SK-N-SH treated with all-trans-retinoic acid at 6 μM for 48 hours (cell line): ENCODE results near the gene DPP10.

ENCODE experiments used
- ATAC-seq: fragments of 200-7000 bp; cut with Tn5 transposase; 3 replicates; pipeline ENCODE4 v1.9.1; 2020; ENCODE audit warnings: mild to moderate bottlenecking, moderate library complexity
- ARNTL ChIP-seq: fragments of 450-650 bp; formaldehyde crosslinking; IDR thresholded peaks from 2 replicates; pipeline ENCODE4 v1.5.0; 2020; ENCODE audit warnings: low read depth, mild to moderate bottlenecking, moderate library complexity, borderline replicate concordance
- BACH2 ChIP-seq: fragments of 250-450 bp; sonication (Bioruptor Pico); IDR thresholded peaks from 2 replicates; pipeline ENCODE4 v1.9.0; 2021; ENCODE audit warnings: mild to moderate bottlenecking, borderline replicate concordance
- CSDC2 ChIP-seq: fragments of 250-450 bp; sonication (Bioruptor Pico); IDR thresholded peaks from 2 replicates; pipeline ENCODE4 v1.5.0; 2020; ENCODE audit warnings: mild to moderate bottlenecking, moderate library complexity
- ESRRG ChIP-seq: fragments of 250-450 bp; sonication (Bioruptor Pico); IDR thresholded peaks from 2 replicates; pipeline ENCODE4 v1.6.1; 2021; ENCODE audit warnings: mild to moderate bottlenecking
- GLIS3 ChIP-seq: fragments of 250-450 bp; sonication (Bioruptor Pico); IDR thresholded peaks from 2 replicates; pipeline ENCODE4 v1.5.0; 2020; ENCODE audit warnings: mild to moderate bottlenecking, moderate library complexity
- ISL1 ChIP-seq: fragments of 250-450 bp; sonication (Bioruptor Pico); IDR thresholded peaks from 2 replicates; pipeline ENCODE4 v2.1.2; 2022; ENCODE audit warnings: mild to moderate bottlenecking, moderate library complexity
- OSR1 ChIP-seq: fragments of 250-450 bp; sonication (Bioruptor Pico); IDR thresholded peaks from 2 replicates; pipeline ENCODE4 v1.8.0; 2022; ENCODE audit warnings: moderate library complexity, mild to moderate bottlenecking, inconsistent platforms
- RARB ChIP-seq: fragments of 250-450 bp; sonication (Bioruptor Pico); IDR thresholded peaks from 2 replicates; pipeline ENCODE4 v1.8.0; 2021; ENCODE audit warnings: mild to moderate bottlenecking, moderate library complexity
- SNAI2 ChIP-seq: fragments of 250-450 bp; sonication (Bioruptor Pico); IDR thresholded peaks from 2 replicates; pipeline ENCODE4 v1.5.0; 2020; ENCODE audit warnings: mild to moderate bottlenecking, moderate library complexity
- TCF4 ChIP-seq: fragments of 250-450 bp; sonication (Bioruptor Pico); IDR thresholded peaks from 2 replicates; pipeline ENCODE4 v1.8.0; 2021; ENCODE audit warnings: mild to moderate bottlenecking, moderate library complexity, borderline replicate concordance
- TOX ChIP-seq: fragments of 250-450 bp; sonication (Bioruptor Pico); IDR thresholded peaks from 2 replicates; pipeline ENCODE4 v1.8.0; 2021; ENCODE audit warnings: mild to moderate bottlenecking, moderate library complexity, borderline replicate concordance
- ZC3H10 ChIP-seq: fragments of 250-450 bp; sonication (Bioruptor Pico); IDR thresholded peaks from 2 replicates; pipeline ENCODE4 v1.5.1; 2021; ENCODE audit warnings: mild to moderate bottlenecking, moderate library complexity
- ZFP30 ChIP-seq: fragments of 450-650 bp; formaldehyde crosslinking; IDR thresholded peaks from 2 replicates; pipeline ENCODE4 v1.5.0; 2022; ENCODE audit warnings: mild to moderate bottlenecking, moderate library complexity
- ZNF565 ChIP-seq: fragments of 450-650 bp; formaldehyde crosslinking; conservative IDR thresholded peaks from 2 replicates; pipeline ENCODE4 v1.5.0; 2020; ENCODE audit warnings: low read depth, mild to moderate bottlenecking, moderate library complexity
- ZNF70 ChIP-seq: fragments of 450-650 bp; formaldehyde crosslinking; IDR thresholded peaks from 2 replicates; pipeline ENCODE4 v1.5.0; 2020; ENCODE audit warnings: mild to moderate bottlenecking, moderate library complexity
- ZNF8 ChIP-seq: fragments of 450-650 bp; formaldehyde crosslinking; IDR thresholded peaks from 2 replicates; pipeline ENCODE4 v1.5.0; 2020; ENCODE audit warnings: mild to moderate bottlenecking, moderate library complexity
- TF ChIP-seq, protein P1 (sequence below): fragments of 250-450 bp; sonication (Bioruptor Pico); IDR thresholded peaks from 2 replicates; pipeline ENCODE4 v1.5.1; 2020; ENCODE audit warnings: low read depth, mild to moderate bottlenecking, moderate library complexity
- TF ChIP-seq, protein P2 (sequence below): fragments of 250-450 bp; sonication (Bioruptor Pico); IDR thresholded peaks from 2 replicates; pipeline ENCODE4 v1.5.1; 2021; ENCODE audit warnings: mild to moderate bottlenecking, moderate library complexity
- TF ChIP-seq, protein P3 (sequence below): fragments of 250-450 bp; sonication (Bioruptor Pico); IDR thresholded peaks from 2 replicates; pipeline ENCODE4 v1.8.0; 2021; ENCODE audit warnings: low read depth, mild to moderate bottlenecking, moderate library complexity, borderline replicate concordance
- TF ChIP-seq, protein P4 (sequence below): fragments of 250-450 bp; sonication (Bioruptor Pico); IDR thresholded peaks from 2 replicates; pipeline ENCODE4 v1.8.0; 2020; ENCODE audit warnings: mild to moderate bottlenecking, moderate library complexity, borderline replicate concordance

Gene DPP10

DNA sequence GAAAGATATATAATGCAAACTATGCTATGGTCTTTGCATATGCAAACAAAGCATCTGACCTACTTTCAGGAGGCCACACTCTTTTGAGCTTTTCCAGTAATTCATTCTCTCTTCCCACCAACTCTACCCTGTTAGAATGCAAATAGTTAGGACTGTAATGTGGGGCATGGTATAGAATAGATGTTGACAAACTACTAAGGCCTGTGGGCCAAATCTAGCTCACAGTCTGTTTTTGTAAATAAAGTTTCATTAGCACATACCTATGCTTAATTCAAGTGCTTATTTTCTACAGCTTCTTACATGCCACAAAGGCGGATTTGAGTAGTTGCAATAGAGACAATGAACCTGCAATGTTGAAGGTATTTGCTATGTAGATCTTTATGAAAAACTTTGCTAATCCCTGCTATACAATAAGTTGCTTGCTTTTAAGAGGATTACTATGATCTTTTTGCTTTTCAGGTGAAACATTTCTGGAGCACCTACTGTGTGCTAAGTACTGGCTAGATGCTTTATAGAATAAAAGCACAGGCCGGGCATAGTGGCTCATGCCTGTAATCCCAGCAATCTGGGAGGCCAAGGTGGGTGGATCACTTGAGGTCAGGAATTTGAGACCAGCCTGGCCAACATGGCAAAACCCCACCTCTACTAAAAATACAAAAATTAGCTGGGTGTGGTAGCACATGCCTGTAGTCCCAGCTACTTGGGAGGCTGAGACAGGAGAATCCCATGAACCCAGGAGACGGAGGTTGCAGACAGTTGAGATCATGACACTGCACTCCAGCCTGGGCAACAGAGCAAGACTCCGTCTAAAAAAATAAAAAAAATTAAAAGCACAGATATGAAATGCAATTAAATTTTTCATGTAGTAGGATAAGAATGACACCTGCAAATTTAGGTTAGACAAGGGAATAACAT is 267.8 kb downstream of the DPP10 start:
- no peak for TF ChIP-seq ESRRG (CRISPR knock-in tag)
- TF ChIP-seq ISL1 (CRISPR knock-in tag), result no peak
- no peak for TF ChIP-seq ZNF565 (CRISPR knock-in tag)
- TF ChIP-seq, protein P1, sequence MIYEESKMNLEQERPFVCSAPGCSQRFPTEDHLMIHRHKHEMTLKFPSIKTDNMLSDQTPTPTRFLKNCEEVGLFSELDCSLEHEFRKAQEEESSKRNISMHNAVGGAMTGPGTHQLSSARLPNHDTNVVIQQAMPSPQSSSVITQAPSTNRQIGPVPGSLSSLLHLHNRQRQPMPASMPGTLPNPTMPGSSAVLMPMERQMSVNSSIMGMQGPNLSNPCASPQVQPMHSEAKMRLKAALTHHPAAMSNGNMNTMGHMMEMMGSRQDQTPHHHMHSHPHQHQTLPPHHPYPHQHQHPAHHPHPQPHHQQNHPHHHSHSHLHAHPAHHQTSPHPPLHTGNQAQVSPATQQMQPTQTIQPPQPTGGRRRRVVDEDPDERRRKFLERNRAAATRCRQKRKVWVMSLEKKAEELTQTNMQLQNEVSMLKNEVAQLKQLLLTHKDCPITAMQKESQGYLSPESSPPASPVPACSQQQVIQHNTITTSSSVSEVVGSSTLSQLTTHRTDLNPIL (CRISPR knock-in tag), result no peak
- no peak for TF ChIP-seq TOX (CRISPR knock-in tag)
- TF ChIP-seq ARNTL (CRISPR knock-in tag), result no peak
- TF ChIP-seq CSDC2, result no peak
- ATAC-seq, result no peak

DNA sequence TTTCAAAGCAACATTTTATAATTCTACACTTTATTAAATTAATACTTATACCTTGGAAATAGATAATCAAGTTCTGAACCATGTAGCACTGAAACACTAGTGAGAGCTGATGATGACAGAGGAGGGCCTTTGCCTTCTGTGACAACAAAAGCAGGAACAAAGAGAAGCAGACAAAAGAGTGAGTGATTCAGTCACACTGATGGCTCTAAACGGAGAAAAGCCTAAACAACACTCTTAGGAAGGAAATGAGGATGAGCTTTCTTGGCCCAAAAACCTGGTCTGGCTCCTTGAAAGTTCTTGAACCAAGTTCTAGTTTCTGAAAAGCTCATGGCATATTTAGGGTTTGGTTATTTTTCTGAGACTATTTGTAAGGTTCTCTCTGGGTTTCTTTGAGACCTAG is 271.9 kb downstream of the DPP10 start:
- TF ChIP-seq TCF4 (CRISPR knock-in tag), result no peak
- TF ChIP-seq BACH2, result no peak
- TF ChIP-seq, protein P2, sequence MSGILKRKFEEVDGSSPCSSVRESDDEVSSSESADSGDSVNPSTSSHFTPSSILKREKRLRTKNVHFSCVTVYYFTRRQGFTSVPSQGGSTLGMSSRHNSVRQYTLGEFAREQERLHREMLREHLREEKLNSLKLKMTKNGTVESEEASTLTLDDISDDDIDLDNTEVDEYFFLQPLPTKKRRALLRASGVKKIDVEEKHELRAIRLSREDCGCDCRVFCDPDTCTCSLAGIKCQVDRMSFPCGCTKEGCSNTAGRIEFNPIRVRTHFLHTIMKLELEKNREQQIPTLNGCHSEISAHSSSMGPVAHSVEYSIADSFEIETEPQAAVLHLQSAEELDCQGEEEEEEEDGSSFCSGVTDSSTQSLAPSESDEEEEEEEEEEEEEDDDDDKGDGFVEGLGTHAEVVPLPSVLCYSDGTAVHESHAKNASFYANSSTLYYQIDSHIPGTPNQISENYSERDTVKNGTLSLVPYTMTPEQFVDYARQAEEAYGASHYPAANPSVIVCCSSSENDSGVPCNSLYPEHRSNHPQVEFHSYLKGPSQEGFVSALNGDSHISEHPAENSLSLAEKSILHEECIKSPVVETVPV (CRISPR knock-in tag), result no peak
- no peak for TF ChIP-seq RARB (CRISPR knock-in tag)
- no peak for TF ChIP-seq GLIS3 (CRISPR knock-in tag)
- TF ChIP-seq ZFP30 (CRISPR knock-in tag), result no peak
- TF ChIP-seq TOX (CRISPR knock-in tag), result no peak
- TF ChIP-seq ZC3H10 (CRISPR knock-in tag), result no peak
- TF ChIP-seq SNAI2, result no peak
- TF ChIP-seq, protein P1 (CRISPR knock-in tag), result no peak
- TF ChIP-seq CSDC2, result no peak
- no peak for TF ChIP-seq ZNF8
- TF ChIP-seq, protein P3, sequence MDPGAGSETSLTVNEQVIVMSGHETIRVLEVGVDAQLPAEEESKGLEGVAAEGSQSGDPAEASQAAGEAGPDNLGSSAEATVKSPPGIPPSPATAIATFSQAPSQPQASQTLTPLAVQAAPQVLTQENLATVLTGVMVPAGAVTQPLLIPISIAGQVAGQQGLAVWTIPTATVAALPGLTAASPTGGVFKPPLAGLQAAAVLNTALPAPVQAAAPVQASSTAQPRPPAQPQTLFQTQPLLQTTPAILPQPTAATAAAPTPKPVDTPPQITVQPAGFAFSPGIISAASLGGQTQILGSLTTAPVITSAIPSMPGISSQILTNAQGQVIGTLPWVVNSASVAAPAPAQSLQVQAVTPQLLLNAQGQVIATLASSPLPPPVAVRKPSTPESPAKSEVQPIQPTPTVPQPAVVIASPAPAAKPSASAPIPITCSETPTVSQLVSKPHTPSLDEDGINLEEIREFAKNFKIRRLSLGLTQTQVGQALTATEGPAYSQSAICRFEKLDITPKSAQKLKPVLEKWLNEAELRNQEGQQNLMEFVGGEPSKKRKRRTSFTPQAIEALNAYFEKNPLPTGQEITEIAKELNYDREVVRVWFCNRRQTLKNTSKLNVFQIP (CRISPR knock-in tag), result no peak

DNA sequence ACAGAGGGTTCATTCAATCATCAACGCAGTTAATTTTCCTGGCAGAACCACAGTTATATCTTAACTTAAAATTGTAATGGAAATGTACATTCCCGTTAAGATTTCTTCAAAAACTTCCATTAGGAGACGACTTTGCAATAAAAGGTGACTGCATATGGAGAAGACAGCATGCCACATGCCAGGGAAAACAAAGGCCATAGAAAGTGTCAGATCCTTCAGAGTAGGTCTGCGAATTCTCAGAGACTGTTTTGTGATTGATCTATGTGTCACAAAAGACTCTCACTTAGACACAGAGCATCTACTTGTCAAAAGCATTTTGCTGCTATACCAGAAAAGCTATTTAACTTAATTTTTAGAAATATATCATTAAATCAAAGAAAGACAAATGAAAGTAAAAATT is 274.6 kb downstream of the DPP10 start:
- no peak for ATAC-seq
- no peak for TF ChIP-seq OSR1 (CRISPR knock-in tag)
- TF ChIP-seq, protein P3 (CRISPR knock-in tag), result no peak
- no peak for TF ChIP-seq BACH2
- no peak for TF ChIP-seq ISL1 (CRISPR knock-in tag)
- TF ChIP-seq TOX (CRISPR knock-in tag), result no peak
- no peak for TF ChIP-seq CSDC2

More for the DNA sequence above, 271.9 kb downstream of the DPP10 start:
- no peak for ATAC-seq

DNA sequence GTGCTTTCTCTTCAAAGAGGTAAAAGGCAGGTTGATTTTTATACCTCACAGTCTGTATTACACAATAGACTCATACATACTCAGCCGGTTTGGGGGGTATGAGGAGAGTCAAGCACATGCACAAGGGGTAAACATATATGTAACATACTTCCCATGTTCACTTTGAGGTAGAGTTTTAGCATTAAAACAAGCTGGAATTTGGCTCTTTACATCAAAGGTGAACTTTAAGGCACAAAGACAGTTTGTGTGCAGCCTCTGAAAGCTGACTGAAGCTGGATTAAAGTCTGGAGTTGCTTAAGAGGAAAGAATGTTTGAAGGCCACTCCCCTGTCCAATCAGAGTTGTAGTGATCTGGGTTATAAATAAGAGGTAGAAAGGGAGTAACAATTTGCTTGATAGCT is 282.0 kb downstream of the DPP10 start:
- ATAC-seq, result no peak
- TF ChIP-seq, protein P4, sequence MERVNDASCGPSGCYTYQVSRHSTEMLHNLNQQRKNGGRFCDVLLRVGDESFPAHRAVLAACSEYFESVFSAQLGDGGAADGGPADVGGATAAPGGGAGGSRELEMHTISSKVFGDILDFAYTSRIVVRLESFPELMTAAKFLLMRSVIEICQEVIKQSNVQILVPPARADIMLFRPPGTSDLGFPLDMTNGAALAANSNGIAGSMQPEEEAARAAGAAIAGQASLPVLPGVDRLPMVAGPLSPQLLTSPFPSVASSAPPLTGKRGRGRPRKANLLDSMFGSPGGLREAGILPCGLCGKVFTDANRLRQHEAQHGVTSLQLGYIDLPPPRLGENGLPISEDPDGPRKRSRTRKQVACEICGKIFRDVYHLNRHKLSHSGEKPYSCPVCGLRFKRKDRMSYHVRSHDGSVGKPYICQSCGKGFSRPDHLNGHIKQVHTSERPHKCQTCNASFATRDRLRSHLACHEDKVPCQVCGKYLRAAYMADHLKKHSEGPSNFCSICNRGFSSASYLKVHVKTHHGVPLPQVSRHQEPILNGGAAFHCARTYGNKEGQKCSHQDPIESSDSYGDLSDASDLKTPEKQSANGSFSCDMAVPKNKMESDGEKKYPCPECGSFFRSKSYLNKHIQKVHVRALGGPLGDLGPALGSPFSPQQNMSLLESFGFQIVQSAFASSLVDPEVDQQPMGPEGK (CRISPR knock-in tag), result no peak
- no peak for TF ChIP-seq ZNF565 (CRISPR knock-in tag)
- TF ChIP-seq, protein P1 (CRISPR knock-in tag), result no peak
- no peak for TF ChIP-seq SNAI2
- no peak for TF ChIP-seq ESRRG (CRISPR knock-in tag)
- TF ChIP-seq OSR1 (CRISPR knock-in tag), result no peak
- TF ChIP-seq ZNF70 (CRISPR knock-in tag), result no peak
- no peak for TF ChIP-seq ZC3H10 (CRISPR knock-in tag)
